K562 (cell line): Measurements from ENCODE around the gene MYL4. TPM values are rescaled to one million over a fixed set of nuclear protein-coding genes. Genes with fewer than 3 reads are reported as not detected.

Source experiments
- ATAC-seq: fragments of 200-7000 bp; cut with Tn5 transposase; 3 replicates; pipeline ENCODE4 v1.9.1; 2020; ENCODE audit warnings: moderate library complexity
- BruUV-seq: library from RNA; stranded (reverse); fragments of 400-500 nt; replicated peaks from 2 replicates; lab custom pipeline; 2021; lab: Mats Ljungman, UMichigan
- CTCF ChIA-PET: fragments of 300-600 bp; formaldehyde crosslinking; extraction: SDS; loops from one replicate; lab custom pipeline; 2021; ENCODE audit warnings: low intra/inter-chr PET ratio; lab: Yijun Ruan, JAX
- POLR2A ChIA-PET: fragments of 300-600, 350-650 bp; sonication (Branson Sonifier 250); formaldehyde crosslinking; extraction: SDS; loops from one replicate; lab custom pipeline; 2021; ENCODE audit warnings: antibody characterized with exemption, inconsistent platforms; lab: Yijun Ruan, JAX
- DNase-seq, 4 experiments: peaks; one replicate each; pipeline versions ENCODE4 v3.0.0 to v3.0.0-alpha.2; 2011 to 2018; ENCODE audit warnings: low spot score in 3 of 4, mixed read lengths in 3 of 4; ENCODE audit errors: extremely low read depth in 1 of 4
- FAIRE-seq: peaks from 2 replicates; lab custom pipeline; 2011; peaks lifted over from hg19 to GRCh38; lab: Jason Lieb, UNC
- H2AFZ ChIP-seq: 2 replicates; pipeline ENCODE4 v1.6.0; 2011; ENCODE audit warnings: low read depth, low read length, control low read depth, inconsistent platforms
- H3K27ac ChIP-seq: fragments of 200-600 bp; 3 replicates; pipeline ENCODE4 v1.8.0; 2011; ENCODE audit warnings: low read depth, mild to moderate bottlenecking, control low read depth, inconsistent platforms, low read length, moderate library complexity, mixed read lengths; ENCODE audit errors: extremely low read depth
- H3K27me3 ChIP-seq, 2 experiments: fragments of 300-600 bp in 1 of 2; 2 replicates in 1 of 2; 3 replicates in 1 of 2; pipeline versions ENCODE4 v1.6.0 to v1.8.0; 2011; ENCODE audit warnings: inconsistent platforms in 2 of 2, low read length in 2 of 2, mild to moderate bottlenecking in 1 of 2, mixed read lengths in 1 of 2, moderate library complexity in 1 of 2; ENCODE audit not compliant: control insufficient read depth in 2 of 2, insufficient read depth in 2 of 2
- H3K36me3 ChIP-seq: fragments of 300-600 bp; 3 replicates; pipeline ENCODE4 v1.8.0; 2011; ENCODE audit warnings: mild to moderate bottlenecking, low read length, inconsistent platforms; ENCODE audit not compliant: control insufficient read depth, insufficient read depth
- H3K4me1 ChIP-seq, 2 experiments: fragments of 200-600 bp in 1 of 2; replicated peaks in 1 of 2; 2 replicates in 1 of 2; 3 replicates in 1 of 2; pipeline versions ENCODE4 v1.5.1 to v1.8.0; 2011; ENCODE audit warnings: inconsistent platforms in 2 of 2, low read length in 2 of 2, mild to moderate bottlenecking in 1 of 2, mixed read lengths in 1 of 2, moderate library complexity in 1 of 2; ENCODE audit not compliant: control insufficient read depth in 2 of 2, insufficient read depth in 2 of 2
- H3K4me2 ChIP-seq: 2 replicates; pipeline ENCODE4 v1.6.1; 2011; ENCODE audit warnings: low read length, control low read depth, inconsistent platforms, mixed read lengths; ENCODE audit not compliant: insufficient read depth
- H3K4me3 ChIP-seq: fragments of 200-600 bp; sonication (generic), shearing (Covaris generic); 2 replicates; pipeline ENCODE4 v1.5.1; 2016; ENCODE audit warnings: control low read depth, inconsistent platforms
- H3K79me2 ChIP-seq: fragments of 200-600 bp; 3 replicates; pipeline ENCODE4 v1.8.0; 2011; ENCODE audit warnings: low read length, inconsistent platforms; ENCODE audit not compliant: control insufficient read depth, insufficient read depth
- H3K9ac ChIP-seq, 2 experiments: 2 replicates each; pipeline versions ENCODE4 v1.6.0 to v1.6.1; 2011; ENCODE audit warnings: low read depth in 2 of 2, low read length in 2 of 2, control low read depth in 1 of 2, inconsistent platforms in 1 of 2, mild to moderate bottlenecking in 1 of 2, mixed read lengths in 1 of 2; ENCODE audit not compliant: insufficient read depth in 1 of 2
- H3K9me1 ChIP-seq: one replicate; pipeline ENCODE4 v1.6.0; 2011; ENCODE audit warnings: inconsistent platforms, mild to moderate bottlenecking, low read length, moderate library complexity; ENCODE audit not compliant: control insufficient read depth, insufficient read depth
- H3K9me3 ChIP-seq: replicated peaks from 2 replicates; pipeline ENCODE4 v1.5.1; 2011; ENCODE audit warnings: low read depth, low read length, inconsistent platforms; ENCODE audit not compliant: control insufficient read depth, insufficient read depth
- H4K20me1 ChIP-seq: replicated peaks from 2 replicates; pipeline ENCODE4 v1.6.1; 2011; ENCODE audit warnings: low read length, inconsistent platforms, mixed read lengths; ENCODE audit not compliant: control insufficient read depth, insufficient read depth
- COPS2 ChIP-seq: fragments of 450-650 bp; conservative IDR thresholded peaks from 2 replicates; pipeline ENCODE4 v1.6.1; 2016; ENCODE audit warnings: mild to moderate bottlenecking, moderate library complexity
- ETV5 ChIP-seq: sonication (generic); formaldehyde crosslinking; IDR thresholded peaks from 2 replicates; pipeline ENCODE4 v1.4.0; 2020; ENCODE audit warnings: low read depth, mild to moderate bottlenecking, missing genetic modification reagents
- FOXO4 ChIP-seq: fragments of 450-650 bp; formaldehyde crosslinking; IDR thresholded peaks from 2 replicates; pipeline ENCODE4 v1.4.0; 2020; ENCODE audit warnings: mild to moderate bottlenecking, moderate library complexity
- KDM1A ChIP-seq, 2 experiments: fragments of 450-650 bp; IDR thresholded peaks; 2 replicates each; pipeline ENCODE4 v1.6.1; 2016; ENCODE audit warnings: mild to moderate bottlenecking in 2 of 2
- LCOR ChIP-seq: sonication (generic); formaldehyde crosslinking; IDR thresholded peaks from 2 replicates; pipeline ENCODE4 v1.8.0; 2022; ENCODE audit warnings: mild to moderate bottlenecking, missing genetic modification reagents
- RBM25 ChIP-seq: fragments of 200-400 bp; formaldehyde crosslinking; IDR thresholded peaks from 2 replicates; pipeline ENCODE4 v1.6.1; 2018; ENCODE audit warnings: low read length, low read depth, moderate library complexity; ENCODE audit not compliant: severe bottlenecking
- VEZF1 ChIP-seq: fragments of 200-800 bp; sonication (Bioruptor generic); IDR thresholded peaks from 2 replicates; pipeline ENCODE4 v1.6.1; 2017; ENCODE audit warnings: missing genetic modification characterization, missing compliant biosample characterization
- ZNF175 ChIP-seq: fragments of 200-800 bp; sonication (Bioruptor generic); IDR thresholded peaks from 2 replicates; pipeline ENCODE4 v1.6.1; 2016; ENCODE audit warnings: low read depth, mild to moderate bottlenecking, missing genetic modification characterization, missing compliant biosample characterization
- ZNF449 ChIP-seq: fragments of 250-450 bp; sonication (Bioruptor Pico); IDR thresholded peaks from 2 replicates; pipeline ENCODE4 v1.8.0; 2022; ENCODE audit warnings: moderate library complexity, mild to moderate bottlenecking, inconsistent platforms
- ZNF592 ChIP-seq: fragments of 450-650 bp; IDR thresholded peaks from 2 replicates; pipeline ENCODE4 v1.6.1; 2017; ENCODE audit warnings: antibody characterized with exemption, mild to moderate bottlenecking
- WGBS: fragments of 100-300 bp; shearing (Covaris generic); methylation state at CpG from one replicate; pipeline ENCODE4 v1.1.6; 2016; ENCODE audit warnings: low coverage, mixed read lengths; ENCODE audit not compliant: insufficient coverage; ENCODE audit errors: missing lambda C conversion rate; 5-methylcytosine and 5-hydroxymethylcytosine counted together
- in situ Hi-C: fragments of 300-500 bp; cut with MboI; formaldehyde crosslinking; loops from 4 replicates; pipeline ENCODE4 v1.15.0; 2018; ENCODE audit warnings: inconsistent platforms, mixed read lengths
- intact Hi-C: fragments of 100-400 bp; cut with micrococcal nuclease; formaldehyde crosslinking; loops from 2 replicates; pipeline ENCODE4 v1.14.2; 2022
- polyA plus RNA-seq, 8 experiments: library from polyadenylated mRNA; depleted of rRNA in 4 of 8; stranded (reverse) in 5 of 8; unstranded in 3 of 8; fragments of >200 nt; fragmentation: Nextera tagmentation in 2 of 8; fragmentation: Illumina TruSeq in 1 of 8; extraction: Ambion mirVana in 2 of 8; extraction: Trizol in 1 of 8; gene quantifications; 2 replicates each; pipeline versions ENCODE4 v1.2.1 to v1.2.3, GENCODE V29; 2011 to 2014; ENCODE audit warnings: inconsistent platforms in 1 of 8, missing spikeins in 1 of 8
- total RNA-seq, 7 experiments: library from RNA; depleted of rRNA in 6 of 7; stranded (reverse); fragments of >200 nt in 6 of 7; fragmentation: Illumina TruSeq in 2 of 7; extraction: Trizol in 2 of 7; gene quantifications; 2 replicates each; pipeline versions ENCODE4 v1.2.1 to v1.2.3, GENCODE V29; 2011 to 2021; ENCODE audit warnings: low replicate concordance in 1 of 7

MYL4 gene
- total and polyA plus RNA-seq, 9 of the 15 experiments (the other 6 are each of a cell fraction or from before 2014, with no cell fraction given): 117 to 423 (median 221) TPM

- TF ChIP-seq KDM1A (IDR thresholded peaks at IDR 0.05) (no peak), VEZF1 (CRISPR knock-in tag) (no peak)
These were observed 8.0 kb upstream of the MYL4 start (continued) for GRCh38 chr17:47201166-47201565.

GRCh38 chr17:47203984-47204721, 5.0 kb upstream of the MYL4 start:
- Histone ChIP-seq H3K9me1 (no peaks in the 10 kb centered on the region), H3K27ac (peak overlapping the region; percentile 15; the same call in 1 of the 3 replicates), H2AFZ (peak overlapping the region; percentile 95), H3K27me3 (no peaks in the 10 kb centered on the region), H3K9ac (peak overlapping the region in 1 of 2 experiments; percentile 34; a peak in 3 of 4 replicates), H3K36me3 (no peaks in the 10 kb centered on the region; the same call in 2 of the 3 replicates), H3K9me3 (no peaks in the 10 kb centered on the region), H3K4me1 (peaks cover 20 to 35% of the 10 kb centered on the region in 2 experiments), H3K4me2 (peak overlapping the region; percentile 67; the same call in 1 of the 2 replicates), H4K20me1 (no peaks in the 10 kb centered on the region), H3K79me2 (peaks cover 6% of the 10 kb centered on the region; the same call in 2 of the 3 replicates), H3K4me3 (no peak overlapping the region)
- ATAC-seq (peak; percentile 31), FAIRE-seq (no peak), DNase-seq (peak in 1 of 4 experiments; percentile 56)
- POLR2A ChIA-PET: interaction anchor here (0.6 to 1.2 kb wide), 2 partner anchors 12 to 14 kb away, joined by 3 to 6 read pairs; no protein-coding TSS in a partner anchor
- 26% methylated on average over 6 of the region's 6 CpGs for WGBS
- intact Hi-C loops (no loop called here), in situ Hi-C loops (no loop called here)
- BruUV-seq: no TSS peak
- CTCF ChIA-PET: no interaction called here
- TF ChIP-seq COPS2 (no peak), ZNF175 (no peak), ZNF592 (0 out of 2 replicates have a peak, but pooled peaks have one; percentile 1), ZNF449 (CRISPR knock-in tag) (no peak), FOXO4 (no peak), ETV5 (CRISPR knock-in tag) (no peak), LCOR (CRISPR knock-in tag) (no peak), RBM25 (peak; percentile 44)
